ENCODE data around the gene NOL11.
"Not testable (repeated sequence)": the region's sequence is repeated elsewhere in the genome, so short reads cannot be mapped to it uniquely, and the experiment has no call there.

Gene NOL11

DNA sequence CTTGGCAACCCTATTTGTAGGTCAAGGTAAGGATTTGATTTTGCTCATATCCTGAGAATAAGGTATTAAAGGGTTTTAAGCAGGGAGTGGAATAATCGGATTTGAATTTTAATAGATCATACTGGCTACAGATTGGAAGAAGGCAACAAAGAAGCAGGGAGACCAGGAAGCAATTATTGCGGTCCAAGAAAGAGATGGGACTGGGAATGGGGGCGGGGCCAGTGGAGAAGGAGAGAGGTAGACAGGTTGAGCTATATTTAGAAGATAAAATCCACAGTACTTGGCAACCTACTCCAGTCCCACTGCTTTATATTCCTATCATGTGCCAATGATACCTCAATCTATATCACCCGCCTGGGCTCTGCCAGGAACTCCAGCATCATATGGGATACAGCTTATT lies 5.8 kb upstream of the NOL11 start:
- DNase-seq = no peak

DNA sequence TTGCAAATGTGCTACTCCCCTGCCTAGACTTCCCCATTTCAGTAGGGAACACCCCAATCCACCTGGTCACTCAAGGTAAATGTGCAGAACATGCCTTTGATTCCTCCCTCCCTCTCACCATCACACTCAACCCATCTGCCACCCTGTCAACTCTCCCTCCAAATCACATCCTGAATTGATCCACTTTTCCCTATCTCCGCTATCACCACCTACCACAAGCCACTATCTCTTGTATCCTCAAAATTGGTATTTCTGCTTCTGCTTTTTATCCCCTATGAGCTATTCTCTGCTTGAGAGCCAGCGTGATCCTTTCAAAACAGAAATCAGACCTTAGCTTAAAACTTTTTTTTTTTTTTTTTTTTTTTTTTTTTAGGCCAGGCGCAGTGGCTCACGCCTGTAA lies 5.4 kb upstream of the NOL11 start:
- no peak for DNase-seq

DNA sequence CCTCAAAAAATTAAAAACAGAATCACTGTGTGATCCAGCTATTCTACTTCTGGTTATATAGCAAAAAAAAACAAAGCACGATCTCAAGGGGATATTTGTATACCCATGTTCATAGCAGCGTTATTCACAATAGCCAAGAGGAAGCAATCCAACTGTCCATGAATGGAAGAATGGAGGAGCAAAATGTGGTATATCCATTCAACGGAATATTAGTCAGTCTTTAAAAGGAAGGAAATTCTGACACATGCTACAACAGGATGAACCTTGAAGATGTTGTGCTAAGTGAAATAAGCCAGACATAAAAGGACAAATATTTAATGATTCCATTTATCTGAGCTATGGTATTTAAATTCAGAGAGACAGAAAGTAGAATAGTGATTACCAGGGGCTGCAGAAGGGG lies 4.6 kb upstream of the NOL11 start:
- no peak for DNase-seq

GRCh38 chr17:67716405-67716798 lies 1.3 kb upstream of the NOL11 start:
- no peak for DNase-seq

DNA sequence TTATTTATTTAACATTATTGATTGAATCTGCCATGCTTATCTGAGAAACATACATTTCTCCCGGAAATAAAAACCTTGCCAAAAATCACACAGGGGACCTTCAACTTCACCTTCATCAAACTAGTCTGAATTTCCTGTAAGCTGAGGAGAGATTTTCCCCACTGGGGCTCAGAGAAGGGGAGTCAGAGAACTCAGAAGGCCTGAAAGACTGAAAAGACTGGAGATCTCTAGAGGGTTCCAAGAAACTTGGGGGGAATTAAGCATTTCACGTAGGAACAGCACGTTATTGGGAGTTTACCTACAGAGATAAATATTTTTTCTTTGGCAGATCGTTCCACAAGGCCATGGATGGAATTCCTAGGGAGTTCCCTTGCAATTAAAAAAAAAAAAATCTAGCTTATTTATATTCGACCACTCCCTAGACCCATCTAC lies 528 bp upstream of the NOL11 start:
- no peak for DNase-seq

DNA sequence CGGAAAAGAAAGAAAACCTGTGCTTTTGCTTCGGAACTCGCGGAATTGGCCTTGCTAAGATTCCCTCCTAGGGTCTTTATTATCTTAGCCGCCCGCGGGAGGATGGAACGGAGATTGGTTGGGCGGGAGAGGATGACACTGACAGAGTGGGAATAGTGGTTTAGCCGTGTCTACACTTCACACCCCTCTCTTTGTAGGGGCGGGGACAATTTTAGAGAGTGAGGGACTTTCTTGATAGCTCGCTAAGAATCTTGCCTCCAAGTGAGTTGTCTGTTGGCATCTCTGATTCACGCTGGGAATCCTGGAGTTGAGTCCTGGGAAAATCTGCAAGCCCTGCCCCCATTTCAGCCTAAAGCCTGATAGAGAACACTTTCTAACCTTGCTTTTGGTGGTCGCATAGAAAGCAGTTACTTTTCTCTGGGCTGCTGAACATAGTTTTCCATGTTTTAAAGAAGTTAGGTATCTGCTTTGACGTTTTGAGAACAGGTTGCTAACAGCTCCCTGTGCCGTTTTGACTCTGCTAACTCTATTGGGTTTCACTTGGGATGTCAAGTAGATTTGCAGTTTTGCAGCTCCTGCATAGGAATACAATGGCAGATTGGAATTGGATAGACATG lies 697 bp downstream of the NOL11 start:
- DNase-seq = peak in 1 of 4 experiments; percentile 30

- DNase-seq = no peak
Observed at GRCh38 chr17:67725373-67725791, 7.6 kb downstream of the NOL11 start.

DNA sequence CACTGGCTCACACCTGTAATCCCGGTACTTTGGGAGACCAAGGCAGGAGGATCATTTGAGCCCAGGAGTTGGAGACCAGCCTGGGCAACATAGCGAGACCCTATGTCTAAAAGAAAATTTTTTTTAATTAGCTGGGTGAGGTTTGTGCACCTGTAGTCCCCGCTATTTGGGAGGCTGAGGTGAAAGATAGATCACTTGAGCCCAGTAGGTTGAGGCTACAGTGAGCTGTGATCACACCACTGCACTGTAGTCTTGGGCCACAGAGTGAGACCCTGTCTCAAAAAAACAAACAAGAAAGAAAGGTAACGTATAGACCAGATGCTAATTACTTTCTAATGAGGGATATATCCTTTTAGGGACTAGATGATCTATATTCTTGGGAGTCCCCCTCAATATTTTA lies 8.1 kb downstream of the NOL11 start:
- no peak for DNase-seq

DNA sequence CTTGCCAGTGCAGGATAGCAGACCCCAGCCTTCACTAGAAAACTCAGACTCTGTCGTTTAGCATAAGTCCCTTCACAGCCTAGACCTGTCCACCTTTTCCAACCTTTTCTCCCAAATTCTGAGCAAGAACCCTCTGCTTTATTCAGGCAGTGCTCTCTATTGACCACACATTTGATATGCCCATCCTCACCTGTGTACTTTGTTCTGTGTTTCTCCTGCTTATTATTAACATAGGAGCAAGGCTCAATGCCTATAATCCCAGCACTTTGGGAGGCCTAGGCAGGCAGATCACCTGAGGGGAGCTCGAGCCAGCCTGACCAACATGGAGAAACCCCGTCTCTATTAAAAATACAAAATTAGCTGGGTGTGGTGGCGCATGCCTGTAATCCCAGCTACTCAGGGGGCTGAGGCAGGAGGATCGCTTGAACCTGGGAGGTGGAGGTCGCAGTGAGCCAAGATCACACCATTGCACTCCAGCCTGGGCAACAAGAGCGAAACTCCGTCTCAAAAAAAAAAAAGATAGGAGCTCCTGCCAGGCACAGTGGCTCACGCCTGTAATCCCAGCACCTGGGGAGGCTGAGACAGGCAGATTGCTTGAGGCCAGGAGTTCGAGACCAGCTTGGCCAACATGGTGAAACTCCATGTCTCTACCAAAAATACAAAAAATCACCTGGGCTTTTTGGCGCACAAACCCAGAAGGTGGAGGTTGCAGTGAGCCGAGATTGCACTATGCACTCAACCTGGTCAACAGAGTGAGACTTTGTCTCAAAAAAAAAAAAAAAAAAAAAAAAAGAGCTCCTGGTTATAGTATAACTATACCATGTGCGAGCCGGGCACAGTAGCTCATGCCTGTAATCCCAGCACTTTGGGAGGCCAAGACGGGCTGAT lies 9.7 kb downstream of the NOL11 start:
- DNase-seq = not testable (repeated sequence)

GRCh38 chr17:67729903-67730302 lies 12.2 kb downstream of the NOL11 start:
- DNase-seq = no peak

- no peak for DNase-seq
Observed at GRCh38 chr17:67730731-67731130, 13.0 kb downstream of the NOL11 start.

DNA sequence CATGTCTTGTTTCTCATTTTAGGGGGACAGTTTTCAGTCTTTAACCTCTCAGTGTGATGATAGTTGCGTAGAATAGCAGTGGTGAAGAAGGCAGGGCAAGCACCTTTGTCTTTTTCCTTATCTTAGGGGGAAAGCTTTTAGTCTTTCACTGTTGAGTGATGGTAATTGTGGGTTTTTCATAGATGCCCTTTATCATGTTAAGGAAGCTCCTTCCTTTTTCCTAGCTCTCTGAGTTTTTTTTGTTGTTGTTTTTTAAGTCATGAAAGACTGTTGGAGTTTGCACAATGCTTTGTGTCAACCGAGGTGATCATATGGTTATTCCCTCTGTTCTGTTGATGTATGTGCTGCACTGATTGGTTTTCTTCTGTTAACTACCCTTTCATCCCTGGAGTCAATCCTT lies 15.7 kb downstream of the NOL11 start:
- DNase-seq = no peak

DNA sequence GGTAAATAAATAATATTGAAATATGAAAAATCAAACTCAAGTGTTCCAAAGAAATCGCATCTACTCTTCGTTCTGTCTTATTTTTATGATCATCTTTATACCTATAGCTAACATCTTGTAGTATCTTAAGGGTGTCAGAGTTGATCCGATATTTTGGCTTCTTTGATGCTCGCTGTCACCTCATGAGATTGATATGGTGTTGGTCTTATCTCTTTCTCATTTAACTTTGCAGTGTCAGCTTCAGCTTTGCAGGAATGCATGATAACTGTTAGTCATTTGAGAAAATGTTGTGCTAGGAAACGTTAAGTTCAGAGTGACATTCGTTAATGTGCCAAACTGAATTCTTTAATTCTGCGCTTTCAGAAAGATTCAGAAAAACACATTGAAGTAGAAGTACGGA lies 19.4 kb downstream of the NOL11 start:
- DNase-seq = no peak

DNA sequence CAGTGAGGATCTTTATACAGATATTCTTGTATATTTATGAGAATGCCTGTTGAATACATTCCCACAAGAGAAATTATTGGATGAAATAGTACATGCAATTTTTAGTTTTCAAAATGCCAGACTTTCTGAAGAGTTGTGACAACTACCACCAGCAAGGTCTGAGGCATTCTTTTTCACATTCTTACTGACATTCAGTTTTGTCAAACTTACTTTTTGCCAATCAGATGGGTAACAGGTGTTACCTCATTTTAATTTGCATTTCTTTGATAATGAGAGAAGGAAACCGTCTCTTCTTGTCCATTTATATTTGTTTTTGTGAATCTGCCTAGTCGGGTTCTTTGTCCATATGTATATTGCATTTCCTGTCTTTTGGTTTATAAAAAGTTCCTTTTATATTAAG lies 24.3 kb downstream of the NOL11 start:
- DNase-seq = no peak

DNA sequence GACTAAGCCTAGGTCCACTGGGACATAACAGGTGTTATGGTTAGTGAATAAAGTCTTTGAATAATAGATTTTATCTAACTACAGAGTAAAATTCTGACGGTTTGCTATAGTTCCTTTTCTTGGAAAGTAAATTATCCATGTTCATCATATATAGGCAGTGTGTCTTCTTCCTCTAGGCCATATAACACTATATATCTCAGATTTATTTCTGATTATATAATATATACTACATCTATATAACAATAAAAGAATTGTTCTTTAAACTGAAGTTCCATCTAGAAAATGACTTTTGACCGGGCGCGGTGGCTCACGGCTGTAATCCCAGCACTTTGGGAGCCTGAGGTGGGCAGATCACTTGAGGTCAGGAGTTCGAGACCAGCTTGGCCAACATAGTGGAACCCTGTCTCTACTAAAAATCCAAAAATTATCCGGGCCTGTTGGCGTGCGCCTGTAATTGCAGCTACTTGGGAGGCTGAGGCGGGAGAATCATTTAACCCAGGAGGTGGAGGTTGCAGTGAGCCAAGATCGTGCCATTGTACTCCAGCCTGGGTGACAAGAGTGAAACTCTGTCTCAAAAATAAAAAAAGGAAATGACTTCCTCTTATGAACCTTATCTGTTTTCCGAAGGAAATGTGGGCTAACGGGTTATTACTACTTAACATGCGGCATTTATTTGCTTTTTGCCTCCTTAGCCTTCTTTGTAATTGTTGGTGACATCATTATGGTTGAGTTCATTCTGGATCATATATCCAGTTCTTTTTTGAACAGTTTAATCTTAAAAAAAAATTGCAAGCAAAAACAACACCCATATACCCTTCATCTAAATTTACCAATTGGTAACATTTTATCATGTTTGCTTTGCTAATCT lies 29.2 kb downstream of the NOL11 start:
- no peak for DNase-seq

DNA sequence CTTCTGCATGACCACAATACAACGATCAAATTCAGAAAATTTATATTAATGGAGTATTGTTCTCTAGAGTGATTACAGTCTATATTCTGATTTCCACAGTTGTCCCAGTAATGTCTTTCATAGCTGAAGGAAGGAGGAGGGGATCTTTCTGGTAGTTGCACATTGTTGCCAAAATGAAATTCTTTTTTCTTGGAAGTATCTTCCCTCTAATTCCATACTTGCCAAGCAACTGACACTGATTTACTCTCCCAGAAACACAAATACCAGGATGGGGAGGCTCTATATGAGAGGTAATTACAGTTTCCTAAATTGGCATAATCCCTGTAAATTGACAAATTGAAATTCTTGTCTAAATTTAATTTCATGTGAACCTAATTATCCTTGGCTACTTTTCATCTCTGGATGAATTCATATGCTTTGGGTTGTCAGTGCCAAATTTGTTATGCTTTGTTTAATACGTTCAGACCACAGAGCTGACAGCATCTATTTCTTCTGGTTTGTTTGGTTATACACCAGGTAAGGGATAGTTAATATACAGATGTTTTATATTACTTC lies 30.0 kb downstream of the NOL11 start:
- DNase-seq = no peak

DNA sequence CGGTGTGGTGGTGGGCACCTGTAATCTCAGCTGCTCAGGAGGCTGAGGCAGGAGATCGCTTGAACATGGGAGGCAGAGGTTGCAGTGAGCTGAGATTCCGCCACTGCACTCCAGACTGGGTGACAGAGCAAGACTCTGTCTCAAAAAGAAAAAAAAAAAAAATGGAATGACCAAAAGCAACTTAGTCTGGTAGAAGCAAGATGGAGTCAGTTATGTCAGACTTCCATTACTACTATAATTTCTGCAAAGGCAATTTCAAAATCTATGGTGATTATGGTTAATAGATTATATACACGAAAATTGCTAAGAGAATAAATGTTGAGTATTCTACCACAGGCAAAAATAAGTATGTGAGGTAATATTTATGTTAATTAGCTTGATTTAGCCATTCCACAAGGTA lies 32.3 kb downstream of the NOL11 start:
- no peak for DNase-seq

GRCh38 chr17:67751101-67752074 lies 33.7 kb downstream of the NOL11 start:
- DNase-seq = no peak

- DNase-seq = not testable (repeated sequence)
Observed at GRCh38 chr17:67752160-67752559, 34.4 kb downstream of the NOL11 start.

- DNase-seq = no peak
Observed at GRCh38 chr17:67753026-67753425, 35.3 kb downstream of the NOL11 start.

DNA sequence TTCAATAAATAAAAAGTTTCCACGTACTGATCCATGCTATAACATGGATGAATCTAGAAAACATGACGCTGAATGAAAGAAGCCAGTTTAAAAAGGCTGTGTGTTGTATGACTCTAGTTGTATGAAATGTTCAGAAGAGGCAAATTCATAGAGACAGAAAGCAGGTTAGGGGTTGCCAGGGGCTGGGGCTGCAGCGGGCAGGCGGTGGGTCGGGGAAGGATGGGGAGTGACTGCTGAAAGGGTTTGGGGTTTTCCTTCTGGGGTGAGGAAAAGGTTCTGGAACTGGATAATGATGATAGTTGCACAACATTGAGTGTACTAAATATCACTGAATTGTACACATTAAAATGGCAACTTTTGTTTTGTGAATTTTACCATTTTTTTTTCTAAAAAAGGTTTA lies 36.3 kb downstream of the NOL11 start:
- DNase-seq = no peak

- not testable (repeated sequence) for DNase-seq
Observed at GRCh38 chr17:67754686-67755085, 37.0 kb downstream of the NOL11 start.
